Measurements from ENCODE around the gene BRF1.
A peak's percentile ranks its signal among the peaks of the same experiment; 100 is the strongest.

BRF1 gene

GRCh38 chr14:105169776-105170655 lies 130.8 kb downstream of the BRF1 start:
- Histone ChIP-seq H3K79me2 (ENCODE audit: insufficient read depth, low read length) (peaks cover 10% of the 10 kb centered on the region; the same call in 1 of the 2 replicates), H3K4me1 (ENCODE audit: insufficient read depth, low read length, poor library complexity, severe bottlenecking) (peaks cover 24% of the 10 kb centered on the region), H2AFZ (ENCODE audit: low read length) (no peak overlapping the region), H3K27me3 (ENCODE audit: insufficient read depth, low read length, poor library complexity, severe bottlenecking) (no peaks in the 10 kb centered on the region), H3K4me2 (ENCODE audit: low read depth, low read length, poor library complexity, severe bottlenecking) (no peak overlapping the region), H3F3A (ENCODE audit: low read depth) (no peaks in the 10 kb centered on the region), H3K36me3 (ENCODE audit: insufficient read depth, low read length) (no peaks in the 10 kb centered on the region), H3K9me2 (replicated peaks; ENCODE audit: low read depth, low read length) (no peaks in the 10 kb centered on the region), H4K20me1 (ENCODE audit: insufficient read depth, low read length, poor library complexity, severe bottlenecking) (peaks cover 5% of the 10 kb centered on the region), H3K9ac (ENCODE audit: low read depth, low read length, poor library complexity, severe bottlenecking) (no peak overlapping the region), H3K9me3 (ENCODE audit: insufficient read depth, low read depth, low read length) (no peaks in the 10 kb centered on the region), H3K4me3 (ENCODE audit: low read length, poor library complexity, severe bottlenecking) (no peak overlapping the region)
- no peak for TF ChIP-seq EZH2phosphoT487 (IDR thresholded peaks at IDR 0.05; ENCODE audit: borderline replicate concordance)
- TF ChIP-seq CTCF (conservative IDR thresholded peaks at IDR 0.05; ENCODE audit: low read length) = no peak

- Histone ChIP-seq H3K4me1 (ENCODE audit: insufficient read depth, low read length, poor library complexity, severe bottlenecking) (peaks cover 20% of the 10 kb centered on the region), H4K20me1 (ENCODE audit: insufficient read depth, low read length, poor library complexity, severe bottlenecking) (peaks cover 3% of the 10 kb centered on the region), H3K27me3 (ENCODE audit: insufficient read depth, low read length, poor library complexity, severe bottlenecking) (no peaks in the 10 kb centered on the region), H3K9ac (ENCODE audit: low read depth, low read length, poor library complexity, severe bottlenecking) (no peak overlapping the region), H3K36me3 (ENCODE audit: insufficient read depth, low read length) (no peaks in the 10 kb centered on the region), H3K4me2 (ENCODE audit: low read depth, low read length, poor library complexity, severe bottlenecking) (no peak overlapping the region), H3K9me2 (replicated peaks; ENCODE audit: low read depth, low read length) (no peaks in the 10 kb centered on the region), H3K4me3 (ENCODE audit: low read length, poor library complexity, severe bottlenecking) (no peak overlapping the region), H3F3A (ENCODE audit: low read depth) (no peaks in the 10 kb centered on the region), H3K79me2 (ENCODE audit: insufficient read depth, low read length) (peaks cover 7% of the 10 kb centered on the region; the same call in 1 of the 2 replicates), H3K9me3 (ENCODE audit: insufficient read depth, low read depth, low read length) (no peaks in the 10 kb centered on the region), H2AFZ (ENCODE audit: low read length) (no peak overlapping the region)
- TF ChIP-seq EZH2phosphoT487 (IDR thresholded peaks at IDR 0.05; ENCODE audit: borderline replicate concordance) (no peak), CTCF (conservative IDR thresholded peaks at IDR 0.05; ENCODE audit: low read length) (peak; percentile 48)
Observed at GRCh38 chr14:105168979-105169507, 131.8 kb downstream of the BRF1 start.

- H3K4me1 ChIP-seq (ENCODE audit: insufficient read depth, low read length, poor library complexity, severe bottlenecking) = peaks cover 15% of the 10 kb centered on the region
- no peaks in the 10 kb centered on the region for H3K27me3 ChIP-seq (ENCODE audit: insufficient read depth, low read length, poor library complexity, severe bottlenecking)
- no peak within 1 kb of the TSS for H3K4me3 ChIP-seq (ENCODE audit: low read length, poor library complexity, severe bottlenecking)
- H3K79me2 ChIP-seq (ENCODE audit: insufficient read depth, low read length) = peaks cover 2% of the 10 kb centered on the region; the same call in 1 of the 2 replicates
- H3K9ac ChIP-seq (ENCODE audit: low read depth, low read length, poor library complexity, severe bottlenecking) = no peak within 1 kb of the TSS
- no peaks in the 10 kb centered on the region for H3K9me2 ChIP-seq (replicated peaks; ENCODE audit: low read depth, low read length)
- no peaks in the 10 kb centered on the region for H4K20me1 ChIP-seq (ENCODE audit: insufficient read depth, low read length, poor library complexity, severe bottlenecking)
- TF ChIP-seq CTCF (conservative IDR thresholded peaks at IDR 0.05; ENCODE audit: low read length) (no peak), EZH2phosphoT487 (IDR thresholded peaks at IDR 0.05; ENCODE audit: borderline replicate concordance) (no peak)
- H2AFZ ChIP-seq (ENCODE audit: low read length) = no peak within 1 kb of the TSS
- no peaks in the 10 kb centered on the region for H3K9me3 ChIP-seq (ENCODE audit: insufficient read depth, low read depth, low read length)
- no peaks in the 10 kb centered on the region for H3K36me3 ChIP-seq (ENCODE audit: insufficient read depth, low read length)
- no peak within 1 kb of the TSS for H3K4me2 ChIP-seq (ENCODE audit: low read depth, low read length, poor library complexity, severe bottlenecking)
- H3F3A ChIP-seq (ENCODE audit: low read depth) = no peaks in the 10 kb centered on the region
Observed at GRCh38 chr14:105168496-105168978, 132.3 kb downstream of the BRF1 start, which contains the start of gene JAG2. TSS of gene JAG2 (minus strand) at chr14:105168776. CDS start at chr14:105168420, 356 bp downstream.
